GM18861 (cell line): Measurements from ENCODE around the gene RSL1D1.
"Not testable (repeated sequence)": the region's sequence is repeated elsewhere in the genome, so short reads cannot be mapped to it uniquely, and the experiment has no call there.

Source experiments
- ATAC-seq: cut with Tn5 transposase; IDR thresholded peaks from one replicate; pipeline ENCODE4 v1.9.1; 2021; ENCODE audit not compliant: unreplicated experiment

The RSL1D1 gene

GRCh38 chr16:11844499-11844898 is 6.8 kb downstream of the RSL1D1 start:
- ATAC-seq: no peak

- ATAC-seq: no peak
Measured at GRCh38 chr16:11843861-11844260, 7.5 kb downstream of the RSL1D1 start.

- ATAC-seq: no peak
Measured at GRCh38 chr16:11843206-11843605, 8.1 kb downstream of the RSL1D1 start.

- ATAC-seq: no peak
Measured at GRCh38 chr16:11841026-11841425, 10.3 kb downstream of the RSL1D1 start.

GRCh38 chr16:11836650-11837244 is 14.6 kb downstream of the RSL1D1 start:
- ATAC-seq: no peak

- ATAC-seq: no peak
Measured at GRCh38 chr16:11835891-11836649, 15.3 kb downstream of the RSL1D1 start.

GRCh38 chr16:11835309-11835708 is 16.0 kb downstream of the RSL1D1 start:
- no peak for ATAC-seq

GRCh38 chr16:11833951-11834695 is 17.2 kb downstream of the RSL1D1 start:
- ATAC-seq: no peak

GRCh38 chr16:11828696-11829095 is 22.6 kb downstream of the RSL1D1 start:
- no peak for ATAC-seq

GRCh38 chr16:11825520-11826165 is 25.7 kb downstream of the RSL1D1 start:
- ATAC-seq: not testable (repeated sequence)

GRCh38 chr16:11824362-11824761 is 27.0 kb downstream of the RSL1D1 start:
- no peak for ATAC-seq

GRCh38 chr16:11823645-11824044 is 27.7 kb downstream of the RSL1D1 start:
- not testable (repeated sequence) for ATAC-seq

GRCh38 chr16:11819798-11820197 is 31.5 kb downstream of the RSL1D1 start:
- no peak for ATAC-seq

- ATAC-seq: not testable (repeated sequence)
Measured at GRCh38 chr16:11818970-11819369, 32.4 kb downstream of the RSL1D1 start.

- no peak for ATAC-seq
Measured at GRCh38 chr16:11816123-11816522, 35.2 kb downstream of the RSL1D1 start.

- ATAC-seq: not testable (repeated sequence)
Measured at GRCh38 chr16:11814800-11815199, 36.5 kb downstream of the RSL1D1 start.

- ATAC-seq: no peak
Measured at GRCh38 chr16:11806721-11807120, 44.6 kb downstream of the RSL1D1 start.

GRCh38 chr16:11805556-11805955 is 45.8 kb downstream of the RSL1D1 start:
- ATAC-seq: no peak

GRCh38 chr16:11801481-11802021 is 49.8 kb downstream of the RSL1D1 start:
- no peak for ATAC-seq

- no peak for ATAC-seq
Measured at GRCh38 chr16:11800382-11800718, 51.0 kb downstream of the RSL1D1 start.
